Liver (tissue), 9 donors: ENCODE data around the gene SLC49A3. TPM values are rescaled to one million over a fixed set of nuclear protein-coding genes. Genes with fewer than 3 reads are reported as not detected.

Experiments
- DNase-seq: peaks from one replicate; pipeline ENCODE4 v3.0.0-alpha.2; 2017; ENCODE audit warnings: low spot score
- H3K27ac ChIP-seq, 2 donors: one replicate each; pipeline ENCODE4 v1.7.0; 2013; ENCODE audit warnings: inconsistent platforms in 2 of 2, low read length in 2 of 2, control low read depth in 1 of 2, low read depth in 1 of 2, mild to moderate bottlenecking in 1 of 2
- H3K27me3 ChIP-seq, 4 donors: one replicate each; pipeline versions ENCODE4 v1.6.1 to v1.7.0; 2013; ENCODE audit warnings: low read length in 3 of 4, inconsistent platforms in 1 of 4, mild to moderate bottlenecking in 1 of 4, moderate library complexity in 1 of 4; ENCODE audit not compliant: control insufficient read depth in 4 of 4, insufficient read depth in 4 of 4
- H3K36me3 ChIP-seq, 4 donors: one replicate each; pipeline versions ENCODE4 v1.6.1 to v1.7.0; 2013; ENCODE audit warnings: low read length in 3 of 4, mild to moderate bottlenecking in 3 of 4, low read depth in 1 of 4, moderate library complexity in 1 of 4; ENCODE audit not compliant: control insufficient read depth in 4 of 4, insufficient read depth in 3 of 4
- H3K4me1 ChIP-seq, 4 donors: one replicate each; pipeline versions ENCODE4 v1.6.1 to v1.7.0; 2013; ENCODE audit warnings: low read length in 3 of 4, mild to moderate bottlenecking in 3 of 4, moderate library complexity in 1 of 4; ENCODE audit not compliant: control insufficient read depth in 4 of 4, insufficient read depth in 4 of 4
- H3K4me3 ChIP-seq, 3 donors: one replicate each; pipeline versions ENCODE4 v1.6.1 to v1.7.0; 2013; ENCODE audit warnings: low read length in 3 of 3, control low read depth in 1 of 3, low read depth in 1 of 3, mild to moderate bottlenecking in 1 of 3
- H3K9ac ChIP-seq, 2 donors: one replicate each; pipeline ENCODE4 v1.7.0; 2013; ENCODE audit warnings: low read length in 2 of 2, mild to moderate bottlenecking in 2 of 2, moderate library complexity in 2 of 2, control low read depth in 1 of 2, low read depth in 1 of 2
- H3K9me3 ChIP-seq, 4 donors: one replicate each; pipeline versions ENCODE4 v1.6.1 to v1.7.0; 2013; ENCODE audit warnings: low read length in 3 of 4; ENCODE audit not compliant: control insufficient read depth in 4 of 4
- CTCF ChIP-seq: fragments of 150-350 bp; IDR thresholded peaks from 2 replicates; pipeline ENCODE4 v1.5.1; 2017; ENCODE audit warnings: improper control_type of control experiment, low read depth, low read length; ENCODE audit not compliant: missing input control
- EGR1 ChIP-seq, 2 donors: IDR thresholded peaks; 2 replicates each; pipeline ENCODE4 v1.6.1; 2016 to 2018; ENCODE audit warnings: antibody characterized with exemption in 2 of 2, low read depth in 2 of 2
- FOXA1 ChIP-seq: IDR thresholded peaks from 2 replicates; pipeline ENCODE4 v1.6.1; 2016; ENCODE audit warnings: antibody characterized with exemption
- GABPA ChIP-seq, 2 donors: IDR thresholded peaks in 1 of 2; conservative IDR thresholded peaks in 1 of 2; 2 replicates each; pipeline ENCODE4 v1.6.1; 2016; ENCODE audit warnings: antibody characterized with exemption in 2 of 2, mild to moderate bottlenecking in 1 of 2, moderate library complexity in 1 of 2
- HNF4G ChIP-seq: IDR thresholded peaks from 2 replicates; pipeline ENCODE4 v1.6.1; 2016; ENCODE audit warnings: antibody characterized with exemption
- JUND ChIP-seq, 2 donors: IDR thresholded peaks; 2 replicates each; pipeline ENCODE4 v1.6.1; 2016; ENCODE audit warnings: antibody characterized with exemption in 2 of 2
- NR2F2 ChIP-seq: IDR thresholded peaks from 2 replicates; pipeline ENCODE4 v1.6.1; 2016; ENCODE audit warnings: antibody characterized with exemption
- RAD21 ChIP-seq, 2 donors: IDR thresholded peaks; 2 replicates each; pipeline ENCODE4 v1.6.1; 2016; ENCODE audit warnings: antibody characterized with exemption in 2 of 2, mild to moderate bottlenecking in 2 of 2
- REST ChIP-seq: IDR thresholded peaks from 2 replicates; pipeline ENCODE4 v1.6.1; 2016; ENCODE audit warnings: antibody characterized with exemption, mild to moderate bottlenecking
- RXRA ChIP-seq, 2 donors: IDR thresholded peaks; 2 replicates each; pipeline ENCODE4 v1.6.1; 2017 to 2018; ENCODE audit warnings: antibody characterized with exemption in 2 of 2, mild to moderate bottlenecking in 1 of 2
- SP1 ChIP-seq: IDR thresholded peaks from 2 replicates; pipeline ENCODE4 v1.6.1; 2018; ENCODE audit warnings: antibody characterized with exemption, mild to moderate bottlenecking
- TAF1 ChIP-seq: conservative IDR thresholded peaks from 2 replicates; pipeline ENCODE4 v1.6.1; 2016; ENCODE audit warnings: antibody characterized with exemption, mild to moderate bottlenecking
- YY1 ChIP-seq: IDR thresholded peaks from 2 replicates; pipeline ENCODE4 v1.6.1; 2016; ENCODE audit warnings: antibody characterized with exemption, mild to moderate bottlenecking
- ZBTB33 ChIP-seq: IDR thresholded peaks from 2 replicates; pipeline ENCODE4 v1.6.1; 2016; ENCODE audit warnings: antibody characterized with exemption
- WGBS: extraction: QIAGEN DNeasy Blood & Tissue Kit; methylation state at CpG from one replicate; pipeline ENCODE4 v1.1.7; 2013; 5-methylcytosine and 5-hydroxymethylcytosine counted together
- polyA plus RNA-seq, 2 donors: library from polyadenylated mRNA; stranded (reverse) in 1 of 2; unstranded in 1 of 2; fragments of 200-250 nt in 1 of 2; fragments of >200 nt in 1 of 2; fragmentation: Nextera tagmentation in 1 of 2; extraction: Ambion mirVana in 1 of 2; gene quantifications; one replicate each; pipeline versions ENCODE4 v1.2.1 to v1.2.3, GENCODE V29; 2013 to 2015
- total RNA-seq, 2 donors: library from RNA; depleted of rRNA; stranded (reverse); fragments of >200 nt; gene quantifications; one replicate each; pipeline ENCODE4 v1.2.3, GENCODE V29; 2014
- TF ChIP-seq, protein P1 (sequence below): IDR thresholded peaks from 2 replicates; pipeline ENCODE4 v1.6.1; 2016; ENCODE audit warnings: antibody characterized with exemption
- TF ChIP-seq, protein P2 (sequence below): IDR thresholded peaks from 2 replicates; pipeline ENCODE4 v1.6.1; 2016; ENCODE audit warnings: antibody characterized with exemption
- donor health status: healthy.
- donor health status: healthy.
- donor health status: healthy.
- donor health status: healthy.
- donor health status: healthy.

Gene SLC49A3
- total and polyA plus RNA-seq, 4 donors = 0.40 to 3.6 (median 2.0) TPM

GRCh38 chr4:673349-674091, 15.4 kb downstream of the SLC49A3 start:
- WGBS = 7% methylated on average over 54 of the region's 55 CpGs
- H3K9me3 ChIP-seq = no peaks in the 10 kb centered on the region
- H3K9ac ChIP-seq = peak overlapping the region in 1 of 2 donors; percentile 56
- H3K4me3 ChIP-seq = peak overlapping the region; percentile 67 to 94 (median 92)
- H3K36me3 ChIP-seq = peaks cover 5 to 18% (median 14%) of the 10 kb centered on the region in 4 donors
- TF ChIP-seq ZBTB33 = no peak
- no peak for TF ChIP-seq NR2F2
- TF ChIP-seq, protein P1, sequence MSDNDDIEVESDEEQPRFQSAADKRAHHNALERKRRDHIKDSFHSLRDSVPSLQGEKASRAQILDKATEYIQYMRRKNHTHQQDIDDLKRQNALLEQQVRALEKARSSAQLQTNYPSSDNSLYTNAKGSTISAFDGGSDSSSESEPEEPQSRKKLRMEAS = no peak
- TF ChIP-seq, protein P2, sequence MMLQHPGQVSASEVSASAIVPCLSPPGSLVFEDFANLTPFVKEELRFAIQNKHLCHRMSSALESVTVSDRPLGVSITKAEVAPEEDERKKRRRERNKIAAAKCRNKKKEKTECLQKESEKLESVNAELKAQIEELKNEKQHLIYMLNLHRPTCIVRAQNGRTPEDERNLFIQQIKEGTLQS = no peak
- TF ChIP-seq YY1 = no peak
- no peak for TF ChIP-seq REST
- TF ChIP-seq GABPA (IDR thresholded peaks at IDR 0.05 in 1 of 2, conservative IDR thresholded peaks at IDR 0.05 in 1 of 2) = no peak
- TF ChIP-seq CTCF = no peak
- no peak for TF ChIP-seq RAD21 (IDR thresholded peaks at IDR 0.05)
- no peak for TF ChIP-seq EGR1 (IDR thresholded peaks at IDR 0.05; ENCODE audit: low read depth in 2 of 2)
- TF ChIP-seq JUND (IDR thresholded peaks at IDR 0.05) = no peak
- no peak for TF ChIP-seq FOXA1
- no peak for TF ChIP-seq SP1
- no peak for TF ChIP-seq HNF4G
- TF ChIP-seq RXRA (IDR thresholded peaks at IDR 0.05) = no peak
- no peak for TF ChIP-seq TAF1
- DNase-seq = peak; percentile 64
- H3K27ac ChIP-seq = peak overlapping the region in 1 of 2 donors; percentile 19
- H3K4me1 ChIP-seq = peaks cover 8 to 19% (median 15%) of the 10 kb centered on the region in 4 donors
- H3K27me3 ChIP-seq = no peaks in the 10 kb centered on the region
